Activated CD4-positive, CD25-positive, alpha-beta regulatory T cell treated with anti-CD3 and anti-CD28 coated beads, Interleukin-2, amount 50 U/mL, for 24 hours (primary cell): ENCODE data around the gene SLC9A9.

Source experiments
- ATAC-seq, 2 donors: fragments of 150-1000 bp; cut with Tn5 transposase; one replicate each; pipeline ENCODE4 v1.10.0; 2021; ENCODE audit warnings: mild to moderate bottlenecking in 1 of 2, moderate library complexity in 1 of 2

Gene SLC9A9

DNA sequence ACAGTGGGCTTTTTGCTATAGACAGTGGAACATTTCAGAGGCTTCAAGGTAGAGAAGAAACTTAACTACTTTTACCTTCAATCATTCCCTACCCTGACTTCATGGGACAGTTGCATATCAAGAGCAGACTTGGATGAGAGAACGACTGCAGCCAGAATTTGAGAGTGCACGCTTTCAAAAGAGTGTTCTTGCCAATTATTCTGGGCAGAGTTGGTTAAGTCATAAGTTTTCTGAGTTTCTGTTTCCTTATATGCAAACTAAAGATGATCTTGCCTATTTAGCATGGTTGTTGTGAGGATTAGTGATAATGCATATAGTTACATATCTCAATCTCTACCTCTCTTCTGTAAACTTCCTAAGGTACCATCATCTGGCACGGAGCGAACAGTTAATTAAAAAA lies 7.6 kb downstream of the SLC9A9 start:
- ATAC-seq = no peak

DNA sequence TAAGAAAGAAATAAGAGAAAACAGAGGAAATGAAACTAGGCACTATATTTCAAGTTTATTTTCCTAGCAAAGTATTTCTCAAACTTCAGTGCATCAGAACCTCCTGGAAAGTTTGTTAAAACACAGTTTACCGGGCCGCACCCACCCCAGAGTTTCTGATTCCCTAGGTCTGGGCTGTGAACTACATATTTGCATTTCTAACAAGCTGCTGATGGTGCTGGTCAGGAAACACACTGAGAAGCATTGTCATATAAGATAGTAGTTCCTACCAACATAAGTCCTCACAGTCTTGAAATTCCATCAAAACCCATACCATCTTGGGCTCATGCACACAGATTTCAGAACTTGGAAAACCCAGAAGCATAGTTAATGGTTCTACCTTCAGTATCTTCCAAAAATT lies 8.3 kb downstream of the SLC9A9 start:
- ATAC-seq = no peak

DNA sequence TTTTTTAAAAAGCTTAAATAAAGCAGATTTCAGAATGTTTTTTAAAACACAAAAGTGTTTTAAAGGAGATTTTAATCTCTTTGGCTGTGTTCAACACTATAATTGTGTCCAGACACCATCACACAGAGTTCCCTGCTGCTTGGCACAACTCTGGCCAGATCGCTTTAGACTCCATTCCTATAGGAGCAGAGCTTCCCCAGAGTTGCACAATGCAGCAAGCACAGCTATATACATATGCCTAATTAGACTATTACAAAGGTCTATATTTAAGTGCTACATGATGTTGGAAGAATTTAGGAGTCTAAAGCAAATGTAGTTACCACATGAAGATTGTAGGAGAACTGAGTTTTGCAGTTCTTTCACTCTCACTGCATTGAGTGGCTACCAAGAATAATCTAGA lies 11.2 kb downstream of the SLC9A9 start:
- no peak for ATAC-seq

DNA sequence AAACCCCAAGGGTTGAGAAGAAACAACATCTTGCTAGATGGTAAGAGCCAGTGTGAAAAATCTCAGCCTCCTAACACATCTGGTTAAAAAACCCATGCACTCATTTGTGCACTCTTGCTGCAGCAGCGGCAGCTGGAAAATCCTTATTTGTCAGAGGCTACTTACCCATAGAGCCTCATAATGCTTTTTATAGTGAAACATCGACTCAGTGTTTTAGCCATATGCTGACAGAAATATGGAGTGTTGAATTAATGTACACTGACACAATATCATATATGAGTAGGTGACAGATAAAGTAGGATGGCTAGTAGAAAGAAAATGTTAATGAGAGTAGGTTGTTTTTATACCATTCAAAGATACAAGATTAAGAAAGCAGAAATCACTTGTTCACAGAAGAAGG lies 13.0 kb downstream of the SLC9A9 start:
- peak; percentile 56 to 70 for ATAC-seq

DNA sequence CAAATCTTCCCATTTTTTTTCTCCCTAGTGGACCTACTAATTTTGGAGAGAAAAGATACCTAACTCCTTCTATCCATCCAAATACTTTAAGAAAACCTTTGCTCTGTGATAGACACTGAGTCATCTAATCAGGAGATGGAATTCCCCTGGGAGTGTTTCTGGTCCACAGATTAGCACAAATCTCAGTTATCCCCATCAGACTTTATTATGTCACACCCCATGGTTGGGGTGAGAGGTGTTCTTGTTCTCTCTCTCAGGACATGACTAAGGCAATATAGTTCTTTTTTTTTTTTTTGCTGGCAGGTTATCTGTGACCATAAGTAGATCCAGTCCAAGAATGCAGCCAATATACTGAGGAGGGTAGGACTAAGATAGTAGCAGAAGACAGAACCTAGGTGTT lies 15.8 kb downstream of the SLC9A9 start:
- peak; percentile 64 to 66 for ATAC-seq

DNA sequence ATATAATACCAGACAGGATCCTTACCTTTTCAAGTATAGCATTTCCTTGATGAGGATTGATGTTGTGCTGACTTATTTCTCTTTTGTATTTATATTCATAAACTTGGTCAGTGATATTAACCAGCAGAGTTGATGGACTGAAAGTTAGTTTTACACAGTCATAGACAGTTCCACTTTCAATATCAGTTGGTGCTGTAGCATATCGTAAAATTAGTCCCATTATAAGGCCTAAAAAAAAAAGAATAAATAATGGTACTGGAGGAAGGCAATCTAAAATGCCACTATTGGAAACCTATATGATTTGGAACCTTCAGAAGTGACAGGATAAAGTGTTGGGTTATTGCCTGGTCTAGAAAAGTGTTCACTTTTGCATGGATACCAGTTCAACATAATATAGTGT lies 16.3 kb downstream of the SLC9A9 start:
- ATAC-seq = peak; percentile 65 to 69

DNA sequence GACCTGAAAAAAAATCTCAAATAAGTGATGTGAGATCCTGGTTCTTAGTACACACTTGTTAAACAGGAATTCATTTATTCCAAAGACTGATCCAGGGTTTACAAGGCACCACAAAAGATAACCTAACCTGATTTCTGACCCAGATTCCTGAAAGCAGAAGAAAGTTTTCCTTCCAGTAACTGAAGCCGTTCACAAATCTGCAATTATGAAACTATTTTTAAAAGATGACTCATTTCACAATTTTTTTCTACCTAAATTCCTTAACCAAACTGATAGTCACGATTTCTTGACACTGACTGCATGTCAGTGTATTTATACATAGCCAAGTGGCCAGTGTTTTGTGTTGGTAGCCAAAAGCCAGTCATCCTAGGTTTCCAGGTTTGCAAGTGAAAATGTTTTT lies 17.1 kb downstream of the SLC9A9 start:
- no peak for ATAC-seq

DNA sequence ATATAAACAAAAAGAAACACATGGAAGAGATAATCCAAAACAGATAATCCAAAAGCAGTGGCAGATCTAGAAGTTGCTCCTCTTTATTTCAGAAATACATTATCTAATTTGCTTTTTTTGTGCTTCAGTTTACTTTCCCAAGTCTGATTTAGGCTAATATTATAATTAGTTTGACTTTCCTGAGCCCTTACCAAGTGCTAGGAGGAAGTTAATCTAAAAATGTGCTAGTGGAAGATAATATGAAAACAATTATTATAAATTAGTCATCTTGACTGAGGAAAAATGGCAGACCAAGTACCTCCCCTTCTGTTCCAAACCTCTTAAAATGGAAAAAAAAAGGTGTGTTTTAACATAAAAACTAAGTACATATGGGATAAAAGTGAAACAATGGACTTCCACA lies 17.5 kb downstream of the SLC9A9 start:
- ATAC-seq = no peak

DNA sequence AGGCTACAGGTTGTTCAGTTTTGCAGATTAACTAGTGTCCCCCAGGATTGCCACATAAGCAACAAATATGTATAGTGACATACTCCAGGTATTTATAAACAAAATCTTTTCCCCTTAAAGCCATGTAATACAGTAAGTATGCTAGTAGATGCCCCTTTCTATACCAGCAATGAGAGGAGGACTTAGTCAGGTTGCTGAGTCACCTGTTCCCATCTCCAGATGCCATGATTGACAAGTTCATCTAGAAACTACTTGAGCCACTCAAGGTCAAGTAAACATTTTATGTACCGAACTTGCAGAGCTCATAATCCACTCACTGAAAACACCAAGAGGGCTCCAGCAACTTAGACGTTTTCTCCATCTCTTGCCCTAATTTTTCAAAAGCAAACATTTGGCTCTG lies 18.2 kb downstream of the SLC9A9 start:
- ATAC-seq = no peak

DNA sequence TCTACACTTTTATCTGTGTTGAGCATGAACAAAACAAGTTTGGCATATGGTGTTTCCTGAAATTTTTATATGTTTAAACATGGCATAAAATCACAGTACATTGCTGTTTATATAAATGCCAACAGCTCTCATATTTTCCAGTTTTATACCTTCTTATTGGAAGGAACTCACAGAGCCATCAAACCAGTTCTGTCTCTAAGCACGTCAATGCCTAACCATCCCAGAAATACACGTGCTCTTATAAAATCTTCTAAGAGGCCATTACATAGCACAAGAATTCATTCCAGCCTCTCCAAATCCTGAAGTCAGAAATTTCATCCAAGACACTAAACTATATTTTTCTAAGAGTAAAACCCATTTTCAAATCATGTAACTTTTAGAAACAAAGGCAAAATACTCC lies 20.8 kb downstream of the SLC9A9 start:
- ATAC-seq = no peak

DNA sequence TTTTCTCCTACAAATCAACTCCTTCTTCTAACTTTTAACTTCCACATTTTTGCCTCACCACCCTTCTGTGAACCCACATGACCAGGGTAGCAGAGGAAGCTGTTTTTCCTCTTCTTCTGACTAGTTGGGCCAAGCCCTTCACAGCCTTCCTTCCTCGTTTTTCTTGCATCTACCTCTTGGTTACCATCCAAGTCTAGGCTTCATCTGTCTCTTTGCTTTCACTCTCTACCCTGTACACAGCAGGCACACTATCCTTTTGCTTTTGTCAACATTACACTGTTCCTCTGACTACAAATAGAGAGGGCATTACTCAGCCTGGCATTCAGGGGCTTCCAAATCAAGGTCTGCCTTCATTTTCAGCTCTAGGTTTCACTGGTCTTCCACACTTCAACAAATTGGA lies 22.0 kb downstream of the SLC9A9 start:
- ATAC-seq = no peak

DNA sequence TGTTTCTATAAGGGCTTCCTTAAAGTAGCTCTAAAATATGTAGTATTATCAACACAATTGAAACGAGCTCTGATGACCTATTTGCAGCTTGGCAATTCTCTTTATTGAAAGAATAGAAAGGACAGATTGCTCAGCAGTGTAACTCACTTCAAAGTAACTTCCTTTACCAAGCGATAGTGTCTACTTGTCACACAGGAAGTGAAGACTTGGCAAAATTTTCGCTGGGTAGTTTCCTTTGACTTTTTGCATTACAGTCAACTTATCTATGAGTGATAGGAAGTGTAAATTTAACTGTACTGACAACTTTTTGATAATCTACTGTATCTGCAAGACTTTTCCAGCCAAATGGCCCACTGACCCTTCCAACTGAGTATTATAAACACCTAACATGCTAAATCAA lies 22.8 kb downstream of the SLC9A9 start:
- peak; percentile 83 to 91 for ATAC-seq

DNA sequence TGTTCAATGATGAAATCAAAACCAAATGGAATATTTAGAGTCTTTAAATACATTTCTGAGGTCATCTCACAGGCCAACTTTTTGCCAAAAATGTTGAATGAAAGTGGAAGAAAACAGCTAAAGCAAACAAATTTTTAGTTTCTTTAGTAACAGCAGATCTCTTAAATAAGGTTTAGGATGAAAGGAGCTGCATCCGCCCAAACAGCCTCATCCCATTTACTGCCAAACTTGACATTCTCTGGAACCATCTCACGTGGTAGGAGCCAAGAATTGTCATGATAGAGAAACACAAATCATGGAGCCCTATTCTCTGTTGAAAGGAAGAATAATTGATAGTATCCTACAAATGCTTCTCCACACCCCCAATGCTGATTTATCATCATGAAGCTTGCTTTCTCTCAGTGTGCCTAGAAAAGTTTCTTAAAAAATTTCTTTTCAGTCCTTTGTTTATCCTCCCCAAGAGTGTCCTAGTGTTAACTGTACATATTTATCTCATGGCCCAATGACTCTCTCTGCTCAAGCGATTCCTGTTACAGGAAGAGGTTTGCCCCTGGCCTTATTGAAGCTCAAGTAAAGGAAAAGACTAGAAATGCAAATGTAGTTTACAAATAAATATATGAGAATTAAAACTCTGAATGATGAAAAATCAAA lies 23.4 kb downstream of the SLC9A9 start:
- no peak for ATAC-seq

DNA sequence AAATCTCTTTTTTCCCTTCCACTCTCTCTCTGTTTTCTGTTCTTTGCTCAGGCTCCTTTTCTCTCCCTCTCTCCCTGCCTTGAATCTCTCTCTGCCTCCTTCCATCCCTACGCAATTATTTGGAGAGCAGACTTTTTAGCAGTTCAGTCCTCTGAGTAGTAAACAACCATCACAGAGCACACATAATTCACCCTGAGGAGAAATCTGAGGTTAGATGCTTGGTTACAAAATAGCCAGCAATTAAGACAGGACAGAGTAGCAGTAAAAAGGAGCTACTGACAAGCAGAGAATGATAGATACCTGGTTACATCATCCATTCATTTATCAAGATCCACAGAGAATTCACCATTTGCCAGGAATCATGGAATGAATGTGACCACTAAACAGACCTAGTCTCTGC lies 25.5 kb downstream of the SLC9A9 start:
- ATAC-seq = no peak

DNA sequence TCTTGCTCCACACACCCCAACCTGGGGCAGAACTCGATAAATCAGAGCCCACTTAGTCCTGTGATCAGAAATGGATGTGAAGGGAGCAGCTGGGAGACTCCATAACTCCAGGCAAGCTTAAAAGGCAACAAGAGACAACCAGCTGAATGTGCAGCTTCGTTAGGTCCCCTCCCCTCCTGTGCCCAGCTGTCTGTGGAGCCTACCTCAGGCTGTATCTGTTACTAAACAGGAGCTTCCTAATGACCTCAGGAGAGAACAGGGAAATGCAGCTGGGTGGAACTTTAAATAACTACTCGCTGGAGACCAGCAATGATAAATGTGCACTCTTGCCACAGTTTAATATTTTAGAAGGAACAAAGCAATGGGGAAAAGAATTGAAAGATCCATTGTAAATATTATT lies 25.9 kb downstream of the SLC9A9 start:
- ATAC-seq = no peak

DNA sequence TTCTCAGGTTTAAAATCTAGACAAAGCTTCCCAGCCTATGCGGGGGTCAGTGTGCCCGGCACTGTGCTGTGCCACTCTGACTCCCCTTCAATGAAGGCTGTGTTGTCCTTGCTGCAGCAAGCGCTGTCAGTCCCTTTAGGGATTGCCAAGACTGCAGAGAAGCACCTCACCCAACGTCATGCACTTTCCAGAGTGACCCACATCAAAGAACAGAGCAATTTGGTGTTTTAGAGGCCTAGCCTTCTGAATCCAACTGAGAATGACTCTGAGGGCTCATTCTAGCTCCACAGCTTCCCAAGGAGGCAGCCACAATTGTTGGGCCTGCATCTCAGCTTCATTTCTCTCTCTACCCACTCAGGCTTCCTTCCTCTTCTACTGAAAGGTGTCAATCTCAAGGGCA lies 26.4 kb downstream of the SLC9A9 start:
- ATAC-seq = no peak

DNA sequence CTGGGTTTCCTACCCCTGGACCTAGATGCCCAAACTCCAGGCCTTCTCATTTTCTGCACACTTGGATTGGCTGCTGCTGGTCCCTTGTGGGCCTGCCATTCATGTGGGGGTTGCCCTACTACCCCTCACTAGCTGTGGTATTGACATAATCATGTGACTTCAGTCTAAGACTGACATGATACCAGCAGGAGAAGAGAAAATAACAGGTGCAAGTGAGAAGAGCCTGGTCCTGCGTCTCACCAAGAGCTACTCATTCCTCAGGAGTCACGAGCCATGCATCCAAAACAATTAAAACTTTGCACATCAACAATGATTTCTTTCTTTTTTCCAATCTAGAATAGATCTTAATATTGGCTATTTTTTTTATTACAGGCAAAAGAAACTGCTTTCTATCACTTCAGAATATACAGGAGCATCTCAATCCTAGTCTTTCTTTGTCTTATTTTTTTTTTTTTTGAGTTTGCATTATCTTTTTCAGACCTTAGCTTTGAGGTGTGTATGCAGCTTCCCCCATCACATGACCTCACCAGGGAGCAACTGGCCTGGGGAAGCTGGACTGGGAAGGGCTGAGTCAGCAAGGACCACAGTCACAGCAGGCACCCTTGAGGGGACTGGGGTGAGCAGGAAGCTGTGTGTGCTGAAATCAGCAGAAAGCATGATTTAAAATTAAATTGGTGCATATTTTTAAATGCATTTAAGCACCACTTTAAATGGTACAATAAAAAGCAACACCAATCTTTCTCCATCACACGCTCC lies 27.6 kb downstream of the SLC9A9 start:
- ATAC-seq = no peak

DNA sequence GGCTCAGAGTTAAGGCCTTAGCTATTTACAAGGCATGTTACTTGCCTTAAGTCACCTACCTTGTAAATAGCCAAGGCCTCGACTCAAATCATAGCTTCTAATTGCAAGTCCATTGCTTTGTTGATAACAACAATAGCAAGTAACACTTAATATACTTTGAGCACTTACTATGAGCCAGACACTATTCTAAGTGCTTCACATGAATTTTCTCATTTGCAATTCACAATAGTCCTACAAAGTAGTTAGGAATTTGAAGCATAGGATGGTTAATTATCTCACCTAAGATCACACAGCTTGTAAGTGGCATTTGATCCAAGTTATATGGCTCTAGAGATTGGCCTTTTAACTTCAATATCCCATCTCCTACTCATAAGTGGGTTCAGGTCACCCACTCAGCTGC lies 28.4 kb downstream of the SLC9A9 start:
- ATAC-seq = no peak

DNA sequence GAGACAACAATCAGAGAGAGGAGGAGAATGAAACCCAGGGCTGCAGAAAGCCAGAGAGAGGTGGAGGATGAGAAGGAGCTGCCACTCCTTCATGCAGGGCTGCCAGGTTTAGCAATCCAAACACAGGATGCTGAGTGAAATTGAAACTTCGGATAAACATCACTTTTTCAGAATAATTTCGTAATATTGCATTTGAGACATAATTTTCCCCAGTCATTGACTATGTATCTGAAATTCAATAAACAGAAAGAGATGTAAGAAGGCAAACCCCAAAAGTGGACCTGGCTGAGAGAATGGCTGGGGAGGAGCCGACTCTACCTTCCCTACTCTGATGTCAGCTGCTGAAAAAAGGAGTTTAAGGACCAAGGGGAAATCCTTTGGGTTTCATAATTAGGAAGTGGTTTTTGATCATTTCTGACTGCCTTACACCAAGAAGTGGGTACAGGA lies 33.8 kb downstream of the SLC9A9 start:
- ATAC-seq = peak; percentile 25 to 43

DNA sequence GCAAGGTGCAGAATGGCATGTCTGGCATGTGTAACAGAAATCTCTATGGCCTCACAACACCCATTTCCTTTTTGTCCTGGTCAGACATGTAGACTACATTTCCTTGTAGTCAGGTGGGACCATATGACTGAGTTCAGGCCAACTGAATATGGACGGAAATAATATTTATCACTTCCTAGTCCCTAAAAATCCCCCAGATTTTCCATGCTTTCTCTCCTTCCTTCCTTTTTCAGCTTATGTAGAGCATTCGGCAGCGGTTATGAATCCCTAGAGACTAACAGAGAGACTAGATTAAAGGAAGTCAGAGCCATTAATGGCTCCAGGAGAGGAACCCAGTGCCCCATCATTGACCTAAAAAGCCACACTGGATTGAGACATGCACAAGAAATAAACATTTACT lies 35.8 kb downstream of the SLC9A9 start:
- no peak for ATAC-seq

DNA sequence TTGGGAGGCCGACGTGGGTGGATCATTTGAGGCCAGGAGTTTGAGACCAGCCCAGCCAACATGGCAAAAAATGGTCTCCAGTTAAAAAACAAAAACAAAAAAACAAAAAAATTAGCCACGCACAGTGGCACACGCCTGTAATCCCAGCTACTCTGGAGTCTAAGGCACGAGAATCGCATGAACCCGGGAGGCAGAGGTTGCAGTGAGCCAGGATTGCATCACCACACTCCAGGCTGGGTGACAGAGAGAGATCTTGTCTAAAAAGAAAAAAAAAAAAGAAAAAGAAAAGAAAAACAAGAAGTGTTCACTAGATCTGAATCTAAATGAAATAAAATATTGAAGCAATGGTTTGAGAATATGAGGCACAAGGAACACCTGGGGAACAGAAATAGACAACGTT lies 36.7 kb downstream of the SLC9A9 start:
- no peak for ATAC-seq

DNA sequence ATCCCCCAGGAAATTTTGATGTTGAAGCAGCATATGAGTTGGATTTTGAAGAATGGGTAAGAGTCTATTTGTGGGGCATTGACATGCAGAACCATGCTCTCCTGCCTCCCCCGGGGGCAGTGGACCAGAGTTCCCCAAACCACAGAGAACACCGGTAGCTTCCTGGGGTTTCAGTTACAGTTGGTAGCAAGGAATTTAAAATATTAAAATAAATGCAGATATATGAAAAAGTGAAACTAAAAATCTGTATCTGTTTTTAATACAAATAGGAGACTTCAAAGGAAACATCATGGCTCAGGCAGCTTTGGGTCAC lies 37.4 kb downstream of the SLC9A9 start:
- ATAC-seq = no peak

DNA sequence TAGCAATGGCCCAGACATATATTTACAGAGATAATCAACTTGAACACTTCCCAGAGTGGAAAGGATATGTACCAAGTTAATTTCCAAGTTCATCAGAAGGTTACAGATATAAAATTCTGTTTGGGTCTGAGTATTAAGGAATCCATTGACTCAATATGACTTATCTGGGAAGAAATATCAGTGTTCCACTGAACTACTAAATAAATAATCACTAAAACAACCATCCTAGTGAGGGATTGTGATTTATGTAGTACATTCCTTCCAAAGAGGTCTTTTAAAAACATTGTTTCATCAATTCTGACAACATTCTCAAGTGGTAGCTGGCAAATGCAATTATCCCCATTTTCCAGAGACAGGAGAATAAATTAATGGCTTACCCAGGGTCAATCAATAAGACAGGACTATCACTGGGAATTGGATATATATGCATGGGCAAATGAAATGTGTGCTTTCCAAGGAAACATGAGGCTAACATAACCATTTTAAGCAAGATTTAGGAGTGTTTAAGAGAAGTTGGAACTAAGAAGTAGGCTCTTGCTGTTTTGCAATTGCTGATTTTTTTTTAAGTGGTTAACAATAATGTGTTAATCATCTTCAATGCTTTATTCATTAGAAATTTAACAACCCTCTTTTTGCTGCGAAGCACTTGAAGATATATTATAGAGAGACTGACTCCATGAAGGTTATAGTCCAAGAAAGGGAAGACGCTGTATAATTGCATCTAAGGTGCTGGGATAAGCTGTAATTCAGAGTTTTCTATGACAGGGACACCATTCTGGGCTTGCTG lies 37.9 kb downstream of the SLC9A9 start:
- no peak for ATAC-seq

DNA sequence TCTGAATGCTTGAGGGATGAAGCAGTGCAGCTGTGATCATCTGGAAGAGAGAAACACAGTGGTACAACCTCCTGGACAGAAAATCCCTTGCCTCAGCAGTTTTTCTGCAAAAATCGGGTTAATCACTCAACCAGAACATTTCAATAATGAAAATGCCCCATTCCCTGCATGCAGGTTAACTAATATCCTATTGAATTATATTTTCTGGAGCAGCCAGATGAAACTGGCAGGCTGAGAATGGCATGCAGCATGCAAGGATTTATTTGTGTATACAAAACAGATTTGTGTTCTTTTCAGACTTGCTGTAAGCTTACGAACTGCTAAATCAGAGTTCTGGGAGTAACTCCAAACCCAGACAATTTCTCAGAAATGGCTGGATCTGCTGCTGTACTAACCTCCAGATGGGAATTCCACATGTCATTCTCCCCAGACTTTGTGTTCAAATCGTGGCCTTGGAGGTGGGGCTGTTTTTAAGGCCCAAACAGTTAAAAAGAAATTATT lies 39.1 kb downstream of the SLC9A9 start:
- no peak for ATAC-seq
